SK-N-SH (cell line): ENCODE results near the gene RHEBL1. TPM values are rescaled to one million over a fixed set of nuclear protein-coding genes. Genes with fewer than 3 reads are reported as not detected.

Source experiments
- CTCF ChIA-PET: fragments of 300-600, 350-600 bp; formaldehyde crosslinking; extraction: SDS; loops from one replicate; lab custom pipeline; 2021; lab: Yijun Ruan, JAX
- POLR2A ChIA-PET: fragments of 350-600 bp; sonication (Branson Sonifier 250); formaldehyde crosslinking; extraction: SDS; loops from one replicate; lab custom pipeline; 2020; ENCODE audit warnings: antibody characterized with exemption, inconsistent platforms; lab: Yijun Ruan, JAX
- DNase-seq: peaks from one replicate; pipeline ENCODE4 v3.0.0; 2012
- H2AFZ ChIP-seq: fragments of 200-600 bp; sonication (generic); 2 replicates; pipeline ENCODE4 v1.8.1; 2016; ENCODE audit warnings: antibody characterized with exemption, mild to moderate bottlenecking, low read depth
- H3F3A ChIP-seq: fragments of 200-600 bp; sonication (generic); replicated peaks from 2 replicates; pipeline ENCODE3; 2016; ENCODE audit warnings: antibody characterized with exemption, mild to moderate bottlenecking; ENCODE audit not compliant: insufficient read depth
- H3K27ac ChIP-seq, 2 experiments: fragments of 200-500 bp in 1 of 2; fragments of 200-600 bp in 1 of 2; sonication (Bioruptor generic) in 1 of 2; sonication (generic), shearing (Covaris generic) in 1 of 2; 2 replicates each; pipeline versions ENCODE4 v1.5.1 to v1.6.1; 2014 to 2016; ENCODE audit warnings: low read depth in 2 of 2, inconsistent platforms in 1 of 2, low read length in 1 of 2, mild to moderate bottlenecking in 1 of 2, mixed read lengths in 1 of 2
- H3K27me3 ChIP-seq: fragments of 200-600 bp; sonication (generic), shearing (Covaris generic); 2 replicates; pipeline ENCODE4 v1.6.1; 2016; ENCODE audit warnings: mixed run types; ENCODE audit not compliant: insufficient read depth
- H3K36me3 ChIP-seq, 2 experiments: fragments of 200-500 bp in 1 of 2; fragments of 200-600 bp in 1 of 2; sonication (Bioruptor generic) in 1 of 2; sonication (generic) in 1 of 2; replicated peaks in 1 of 2; 2 replicates each; pipeline versions ENCODE3 to v1.5.1; 2014 to 2016; ENCODE audit warnings: low read length in 1 of 2, mild to moderate bottlenecking in 1 of 2; ENCODE audit not compliant: insufficient read depth in 2 of 2, control insufficient read depth in 1 of 2
- H3K4me1 ChIP-seq, 2 experiments: fragments of 200-500 bp in 1 of 2; fragments of 200-600 bp in 1 of 2; sonication (Bioruptor generic) in 1 of 2; sonication (generic), shearing (Covaris generic) in 1 of 2; 2 replicates each; pipeline versions ENCODE4 v1.5.1 to v1.6.1; 2014 to 2016; ENCODE audit warnings: low read depth in 1 of 2, low read length in 1 of 2, mixed run types in 1 of 2; ENCODE audit not compliant: insufficient read depth in 2 of 2, control insufficient read depth in 1 of 2
- H3K4me2 ChIP-seq: fragments of 200-600 bp; sonication (generic), shearing (Covaris generic); 2 replicates; pipeline ENCODE4 v1.6.1; 2017; ENCODE audit warnings: mixed run types
- H3K4me3 ChIP-seq, 2 experiments: fragments of 200-500 bp in 1 of 2; fragments of 200-600 bp in 1 of 2; sonication (Bioruptor generic) in 1 of 2; sonication (generic), shearing (Covaris generic) in 1 of 2; 2 replicates each; pipeline versions ENCODE4 v1.5.1 to v1.8.1; 2014 to 2016; ENCODE audit warnings: low read depth in 2 of 2, inconsistent platforms in 1 of 2, low read length in 1 of 2, mild to moderate bottlenecking in 1 of 2, mixed read lengths in 1 of 2, moderate library complexity in 1 of 2
- H3K79me2 ChIP-seq: fragments of 200-600 bp; sonication (generic); 2 replicates; pipeline ENCODE4 v1.8.1; 2017; ENCODE audit warnings: mild to moderate bottlenecking; ENCODE audit not compliant: insufficient read depth
- H3K9ac ChIP-seq: fragments of 200-600 bp; sonication (generic); 2 replicates; pipeline ENCODE4 v1.6.1; 2017; ENCODE audit warnings: mixed run types
- H3K9me2 ChIP-seq: fragments of 200-600 bp; sonication (generic); 2 replicates; pipeline ENCODE4 v1.6.1; 2017; ENCODE audit warnings: mixed run types
- H3K9me3 ChIP-seq: fragments of 200-600 bp; sonication (generic); 2 replicates; pipeline ENCODE4 v1.6.1; 2017; ENCODE audit warnings: mixed run types, mild to moderate bottlenecking, moderate library complexity
- H4K20me1 ChIP-seq: fragments of 200-600 bp; sonication (generic); 2 replicates; pipeline ENCODE4 v1.6.1; 2017; ENCODE audit warnings: mild to moderate bottlenecking, mixed run types; ENCODE audit not compliant: insufficient read depth
- ELF1 ChIP-seq: IDR thresholded peaks from 2 replicates; pipeline ENCODE4 v1.4.0; 2012
- EZH2phosphoT487 ChIP-seq: fragments of 200-600 bp; sonication (generic); IDR thresholded peaks from 2 replicates; pipeline ENCODE4 v1.6.1; 2017; ENCODE audit warnings: low read depth, mixed run types, mild to moderate bottlenecking, antibody characterized with exemption, moderate library complexity, borderline replicate concordance
- FOXJ3 ChIP-seq: sonication (generic); formaldehyde crosslinking; IDR thresholded peaks from 2 replicates; pipeline ENCODE4 v1.5.1; 2020; ENCODE audit warnings: mild to moderate bottlenecking, missing genetic modification reagents
- FOXM1 ChIP-seq: IDR thresholded peaks from 2 replicates; pipeline ENCODE4 v1.4.0; 2012; ENCODE audit warnings: low read depth, mild to moderate bottlenecking
- GABPA ChIP-seq: IDR thresholded peaks from 2 replicates; pipeline ENCODE4 v1.4.0; 2012; ENCODE audit warnings: low read depth, mild to moderate bottlenecking
- GATA2 ChIP-seq: sonication (generic); formaldehyde crosslinking; IDR thresholded peaks from 2 replicates; pipeline ENCODE4 v1.5.0; 2020; ENCODE audit warnings: mild to moderate bottlenecking, missing genetic modification reagents
- MEF2A ChIP-seq: IDR thresholded peaks from 2 replicates; pipeline ENCODE4 v1.4.0; 2012; ENCODE audit warnings: low read depth, borderline replicate concordance
- NFIC ChIP-seq: IDR thresholded peaks from 2 replicates; pipeline ENCODE4 v1.4.0; 2012; ENCODE audit warnings: borderline replicate concordance
- NRF1 ChIP-seq: IDR thresholded peaks from 2 replicates; pipeline ENCODE4 v1.6.1; 2012; ENCODE audit warnings: low read depth, mild to moderate bottlenecking, low read length
- RAD21 ChIP-seq: IDR thresholded peaks from 2 replicates; pipeline ENCODE4 v1.6.1; 2012; ENCODE audit warnings: mild to moderate bottlenecking, low read length
- RXRA ChIP-seq: IDR thresholded peaks from 2 replicates; pipeline ENCODE4 v1.4.0; 2012; ENCODE audit warnings: low read depth, mild to moderate bottlenecking, borderline replicate concordance
- SIN3A ChIP-seq: IDR thresholded peaks from 2 replicates; pipeline ENCODE4 v1.6.1; 2012; ENCODE audit warnings: low read depth, mild to moderate bottlenecking, low read length, moderate library complexity, borderline replicate concordance
- SMC3 ChIP-seq: IDR thresholded peaks from 2 replicates; pipeline ENCODE4 v1.6.1; 2012; ENCODE audit warnings: low read depth, low read length, improper control_type of control experiment
- TAF1 ChIP-seq: IDR thresholded peaks from 2 replicates; pipeline ENCODE4 v1.6.1; 2012; ENCODE audit warnings: low read depth, mild to moderate bottlenecking, low read length, moderate library complexity, borderline replicate concordance
- TCF12 ChIP-seq: IDR thresholded peaks from 2 replicates; pipeline ENCODE4 v1.4.0; 2012
- TEAD4 ChIP-seq: IDR thresholded peaks from 2 replicates; pipeline ENCODE4 v1.4.0; 2012; ENCODE audit warnings: mild to moderate bottlenecking, borderline replicate concordance; ENCODE audit not compliant: insufficient read depth
- YY1 ChIP-seq: IDR thresholded peaks from 2 replicates; pipeline ENCODE4 v1.4.0; 2012; ENCODE audit warnings: low read depth, mild to moderate bottlenecking
- WGBS: methylation state at CpG from one replicate; pipeline ENCODE4 v1.1.6; 2017; ENCODE audit warnings: low lambda C conversion rate; 5-methylcytosine and 5-hydroxymethylcytosine counted together
- polyA plus RNA-seq, 3 experiments: library from polyadenylated mRNA; depleted of rRNA; stranded (reverse); fragments of >200 nt; gene quantifications; 2 replicates each; pipeline ENCODE4 v1.2.3, GENCODE V29; 2012
- TF ChIP-seq, protein P1 (sequence below): IDR thresholded peaks from 2 replicates; pipeline ENCODE4; 2012
- TF ChIP-seq, protein P2 (sequence below): IDR thresholded peaks from 2 replicates; pipeline ENCODE4 v1.4.0; 2012; ENCODE audit warnings: low read depth, borderline replicate concordance
- TF ChIP-seq, protein P3 (sequence below): fragments of 200-600 bp; sonication (generic); IDR thresholded peaks from 2 replicates; pipeline ENCODE4 v1.6.1; 2017; ENCODE audit warnings: antibody characterized with exemption, mild to moderate bottlenecking, moderate library complexity
- TF ChIP-seq, protein P4 (sequence below): IDR thresholded peaks from 2 replicates; pipeline ENCODE4 v1.6.1; 2012; ENCODE audit warnings: mild to moderate bottlenecking, low read depth, low read length, moderate library complexity

The RHEBL1 gene
- polyA plus RNA-seq, 1 of the 3 experiments (the other 2 are of a cell fraction), result 2.2 TPM

DNA sequence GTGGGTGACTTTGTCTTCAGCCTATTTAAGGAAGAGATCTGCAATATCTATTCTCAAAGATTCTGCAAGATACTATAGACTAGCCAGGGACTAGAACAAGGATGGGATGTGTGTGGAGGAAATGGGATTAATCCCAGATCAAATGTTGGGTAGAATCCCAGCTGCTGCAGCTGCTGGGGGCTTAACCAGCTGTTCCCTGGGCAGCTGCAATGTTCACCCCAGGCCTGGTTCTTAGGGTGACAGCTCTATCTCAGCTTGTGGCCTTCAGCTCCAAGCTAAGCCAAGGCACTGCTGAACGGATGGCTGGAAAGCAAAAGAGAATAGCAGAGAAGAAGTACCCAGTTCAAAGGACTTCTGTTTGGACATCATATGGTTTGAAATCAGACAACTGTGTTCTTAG, 10.0 kb upstream of the RHEBL1 start:
- TF ChIP-seq, protein P1, sequence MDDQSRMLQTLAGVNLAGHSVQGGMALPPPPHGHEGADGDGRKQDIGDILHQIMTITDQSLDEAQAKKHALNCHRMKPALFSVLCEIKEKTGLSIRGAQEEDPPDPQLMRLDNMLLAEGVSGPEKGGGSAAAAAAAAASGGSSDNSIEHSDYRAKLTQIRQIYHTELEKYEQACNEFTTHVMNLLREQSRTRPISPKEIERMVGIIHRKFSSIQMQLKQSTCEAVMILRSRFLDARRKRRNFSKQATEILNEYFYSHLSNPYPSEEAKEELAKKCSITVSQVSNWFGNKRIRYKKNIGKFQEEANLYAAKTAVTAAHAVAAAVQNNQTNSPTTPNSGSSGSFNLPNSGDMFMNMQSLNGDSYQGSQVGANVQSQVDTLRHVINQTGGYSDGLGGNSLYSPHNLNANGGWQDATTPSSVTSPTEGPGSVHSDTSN, result no peak
- TF ChIP-seq FOXJ3 (no peak), GABPA (no peak), FOXM1 (no peak), TCF12 (no peak), GATA2 (no peak), ELF1 (no peak), RXRA (no peak), EZH2phosphoT487 (no peak), SIN3A (no peak), NRF1 (no peak)
- TF ChIP-seq, protein P2, sequence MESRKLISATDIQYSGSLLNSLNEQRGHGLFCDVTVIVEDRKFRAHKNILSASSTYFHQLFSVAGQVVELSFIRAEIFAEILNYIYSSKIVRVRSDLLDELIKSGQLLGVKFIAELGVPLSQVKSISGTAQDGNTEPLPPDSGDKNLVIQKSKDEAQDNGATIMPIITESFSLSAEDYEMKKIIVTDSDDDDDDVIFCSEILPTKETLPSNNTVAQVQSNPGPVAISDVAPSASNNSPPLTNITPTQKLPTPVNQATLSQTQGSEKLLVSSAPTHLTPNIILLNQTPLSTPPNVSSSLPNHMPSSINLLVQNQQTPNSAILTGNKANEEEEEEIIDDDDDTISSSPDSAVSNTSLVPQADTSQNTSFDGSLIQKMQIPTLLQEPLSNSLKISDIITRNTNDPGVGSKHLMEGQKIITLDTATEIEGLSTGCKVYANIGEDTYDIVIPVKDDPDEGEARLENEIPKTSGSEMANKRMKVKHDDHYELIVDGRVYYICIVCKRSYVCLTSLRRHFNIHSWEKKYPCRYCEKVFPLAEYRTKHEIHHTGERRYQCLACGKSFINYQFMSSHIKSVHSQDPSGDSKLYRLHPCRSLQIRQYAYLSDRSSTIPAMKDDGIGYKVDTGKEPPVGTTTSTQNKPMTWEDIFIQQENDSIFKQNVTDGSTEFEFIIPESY, result no peak
- ChIA-PET POLR2A (no interaction called here), CTCF (interaction anchor here (1.1 to 12.8 kb wide), 7 partner anchors 9 to 155 kb away, joined by 3 to 315 read pairs (median 8); partner anchors contain the start of genes DHH and LMBR1L)
- Histone ChIP-seq H3K36me3 (no peaks in the 10 kb centered on the region), H2AFZ (no peak overlapping the region), H3K27me3 (no peaks in the 10 kb centered on the region), H3K9me3 (no peaks in the 10 kb centered on the region), H3K4me1 (no peaks in the 10 kb centered on the region), H3K4me2 (no peak overlapping the region), H4K20me1 (no peaks in the 10 kb centered on the region), H3F3A (no peaks in the 10 kb centered on the region), H3K9me2 (no peaks in the 10 kb centered on the region), H3K9ac (no peak overlapping the region), H3K27ac (no peak overlapping the region), H3K79me2 (no peaks in the 10 kb centered on the region), H3K4me3 (no peak overlapping the region)
- no peak for DNase-seq
- 100% methylated on average over 1 of the region's 1 CpG for WGBS

DNA sequence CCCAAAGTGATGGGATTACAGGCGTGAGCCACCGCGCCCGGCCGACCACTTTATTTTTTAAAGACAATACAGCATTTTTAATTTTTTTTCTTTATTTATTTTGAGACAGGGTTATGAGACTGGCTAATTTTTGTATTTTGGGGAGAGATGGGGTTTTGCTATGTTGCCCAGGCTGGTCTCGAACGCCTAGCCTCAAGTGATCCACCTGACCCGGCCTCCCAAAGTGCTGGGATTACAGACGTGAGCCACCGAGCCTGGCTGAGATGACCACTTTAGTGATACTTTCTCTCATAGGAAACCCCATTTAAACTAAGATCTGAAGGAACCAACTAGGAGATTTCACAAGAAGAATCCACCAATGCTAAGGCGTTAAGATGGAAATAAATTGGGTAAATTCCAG, 1.2 kb upstream of the RHEBL1 start:
- H3K4me3 ChIP-seq, result no peak overlapping the region
- H3K27me3 ChIP-seq, result no peaks in the 10 kb centered on the region
- no peak for TF ChIP-seq SIN3A
- no peak for TF ChIP-seq GABPA
- TF ChIP-seq SMC3, result no peak
- no peak for TF ChIP-seq MEF2A
- TF ChIP-seq RAD21, result no peak
- TF ChIP-seq YY1, result no peak
- no peak for TF ChIP-seq RXRA
- TF ChIP-seq, protein P3, sequence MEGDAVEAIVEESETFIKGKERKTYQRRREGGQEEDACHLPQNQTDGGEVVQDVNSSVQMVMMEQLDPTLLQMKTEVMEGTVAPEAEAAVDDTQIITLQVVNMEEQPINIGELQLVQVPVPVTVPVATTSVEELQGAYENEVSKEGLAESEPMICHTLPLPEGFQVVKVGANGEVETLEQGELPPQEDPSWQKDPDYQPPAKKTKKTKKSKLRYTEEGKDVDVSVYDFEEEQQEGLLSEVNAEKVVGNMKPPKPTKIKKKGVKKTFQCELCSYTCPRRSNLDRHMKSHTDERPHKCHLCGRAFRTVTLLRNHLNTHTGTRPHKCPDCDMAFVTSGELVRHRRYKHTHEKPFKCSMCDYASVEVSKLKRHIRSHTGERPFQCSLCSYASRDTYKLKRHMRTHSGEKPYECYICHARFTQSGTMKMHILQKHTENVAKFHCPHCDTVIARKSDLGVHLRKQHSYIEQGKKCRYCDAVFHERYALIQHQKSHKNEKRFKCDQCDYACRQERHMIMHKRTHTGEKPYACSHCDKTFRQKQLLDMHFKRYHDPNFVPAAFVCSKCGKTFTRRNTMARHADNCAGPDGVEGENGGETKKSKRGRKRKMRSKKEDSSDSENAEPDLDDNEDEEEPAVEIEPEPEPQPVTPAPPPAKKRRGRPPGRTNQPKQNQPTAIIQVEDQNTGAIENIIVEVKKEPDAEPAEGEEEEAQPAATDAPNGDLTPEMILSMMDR, result no peak
- no peak for TF ChIP-seq TEAD4
- no peak for TF ChIP-seq TAF1
- TF ChIP-seq GATA2, result no peak
- no peak for TF ChIP-seq NFIC
- TF ChIP-seq, protein P4, sequence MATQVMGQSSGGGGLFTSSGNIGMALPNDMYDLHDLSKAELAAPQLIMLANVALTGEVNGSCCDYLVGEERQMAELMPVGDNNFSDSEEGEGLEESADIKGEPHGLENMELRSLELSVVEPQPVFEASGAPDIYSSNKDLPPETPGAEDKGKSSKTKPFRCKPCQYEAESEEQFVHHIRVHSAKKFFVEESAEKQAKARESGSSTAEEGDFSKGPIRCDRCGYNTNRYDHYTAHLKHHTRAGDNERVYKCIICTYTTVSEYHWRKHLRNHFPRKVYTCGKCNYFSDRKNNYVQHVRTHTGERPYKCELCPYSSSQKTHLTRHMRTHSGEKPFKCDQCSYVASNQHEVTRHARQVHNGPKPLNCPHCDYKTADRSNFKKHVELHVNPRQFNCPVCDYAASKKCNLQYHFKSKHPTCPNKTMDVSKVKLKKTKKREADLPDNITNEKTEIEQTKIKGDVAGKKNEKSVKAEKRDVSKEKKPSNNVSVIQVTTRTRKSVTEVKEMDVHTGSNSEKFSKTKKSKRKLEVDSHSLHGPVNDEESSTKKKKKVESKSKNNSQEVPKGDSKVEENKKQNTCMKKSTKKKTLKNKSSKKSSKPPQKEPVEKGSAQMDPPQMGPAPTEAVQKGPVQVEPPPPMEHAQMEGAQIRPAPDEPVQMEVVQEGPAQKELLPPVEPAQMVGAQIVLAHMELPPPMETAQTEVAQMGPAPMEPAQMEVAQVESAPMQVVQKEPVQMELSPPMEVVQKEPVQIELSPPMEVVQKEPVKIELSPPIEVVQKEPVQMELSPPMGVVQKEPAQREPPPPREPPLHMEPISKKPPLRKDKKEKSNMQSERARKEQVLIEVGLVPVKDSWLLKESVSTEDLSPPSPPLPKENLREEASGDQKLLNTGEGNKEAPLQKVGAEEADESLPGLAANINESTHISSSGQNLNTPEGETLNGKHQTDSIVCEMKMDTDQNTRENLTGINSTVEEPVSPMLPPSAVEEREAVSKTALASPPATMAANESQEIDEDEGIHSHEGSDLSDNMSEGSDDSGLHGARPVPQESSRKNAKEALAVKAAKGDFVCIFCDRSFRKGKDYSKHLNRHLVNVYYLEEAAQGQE, result no peak
- no peaks in the 10 kb centered on the region for H4K20me1 ChIP-seq
- H3K27ac ChIP-seq, result no peak overlapping the region
- ChIA-PET CTCF (interaction anchor here (0.6 to 15.9 kb wide), 3 partner anchors 17 to 95 kb away, joined by 3 to 300 read pairs (median 64); partner anchors contain the start of gene DHH), POLR2A (interaction anchor here (1.9 kb wide), 1 partner anchor 60 kb away, joined by 20 read pairs; the partner anchor contains the start of gene TUBA1B)
- H3F3A ChIP-seq, result peaks cover 3% of the 10 kb centered on the region
- H3K9me3 ChIP-seq, result no peaks in the 10 kb centered on the region
- no peak overlapping the region for H3K4me2 ChIP-seq
- 94% methylated on average over 11 of the region's 11 CpGs for WGBS
- no peaks in the 10 kb centered on the region for H3K79me2 ChIP-seq
- DNase-seq, result no peak
- H3K9ac ChIP-seq, result no peak overlapping the region
- H3K36me3 ChIP-seq, result no peaks in the 10 kb centered on the region
- no peak overlapping the region for H2AFZ ChIP-seq
- H3K4me1 ChIP-seq, result peaks cover 3 to 5% of the 10 kb centered on the region in 2 experiments; a peak in 1 of 4 replicates
- H3K9me2 ChIP-seq, result no peaks in the 10 kb centered on the region
